Measurements from ENCODE around the gene OSBPL9. TPM values are rescaled to one million over a fixed set of nuclear protein-coding genes. Genes with fewer than 3 reads are reported as not detected.

Gene OSBPL9
- 100 to 1,000 TPM in 1 of 4 donors, 10 to 100 TPM in 3; 56.9 to 110 (median 78.3) TPM for total RNA-seq

- 0% methylated on average over 15 to 24 of the region's 45 CpGs for WGBS, 2 donors (ENCODE audit: low coverage in 1 of 2)
- H3K27ac ChIP-seq = peak within 1 kb of the TSS; percentile 86 to 94 (median 90)
- peak; percentile 94 for ATAC-seq
- peaks cover 3 to 75% (median 7%) of the 10 kb centered on the region in 3 donors for H3K4me1 ChIP-seq
- H3K9me3 ChIP-seq = no peaks in the 10 kb centered on the region
- H3K27me3 ChIP-seq = no peaks in the 10 kb centered on the region
- TF ChIP-seq POLR2AphosphoS5 (IDR thresholded peaks at IDR 0.05) = peak; percentile 75
- TF ChIP-seq POLR2A (IDR thresholded peaks at IDR 0.05) = peak; percentile 30 to 32
- TF ChIP-seq CTCF (IDR thresholded peaks at IDR 0.05) = no peak
- no peak for TF ChIP-seq EP300 (IDR thresholded peaks at IDR 0.05)
- no peaks in the 10 kb centered on the region for H3K36me3 ChIP-seq
- H3K4me3 ChIP-seq = peak within 1 kb of the TSS; percentile 67 to 97
These were observed at the start of gene OSBPL9 for GRCh38 chr1:51616903-51617708. OSBPL9 (plus strand) TSS chr1:51617092; CDS start chr1:51617111, 19 bp downstream.

GRCh38 chr1:51567653-51568052, 49.2 kb upstream of the OSBPL9 start:
- TF ChIP-seq POLR2A (IDR thresholded peaks at IDR 0.05) = no peak
- TF ChIP-seq CTCF (IDR thresholded peaks at IDR 0.05) = no peak
- TF ChIP-seq POLR2AphosphoS5 (IDR thresholded peaks at IDR 0.05) = no peak
- no peak for TF ChIP-seq EP300 (IDR thresholded peaks at IDR 0.05)
- H3K27ac ChIP-seq = no peak overlapping the region
- H3K9me3 ChIP-seq = no peaks in the 10 kb centered on the region
- H3K27me3 ChIP-seq = no peaks in the 10 kb centered on the region
- peaks cover 0 to 10% (median 0%) of the 10 kb centered on the region in 3 donors for H3K4me1 ChIP-seq
- no peaks in the 10 kb centered on the region for H3K36me3 ChIP-seq
- H3K4me3 ChIP-seq = no peak overlapping the region
- ATAC-seq = no peak

GRCh38 chr1:51568231-51568935, 48.5 kb upstream of the OSBPL9 start:
- no peak for TF ChIP-seq POLR2A (IDR thresholded peaks at IDR 0.05)
- no peak for TF ChIP-seq CTCF (IDR thresholded peaks at IDR 0.05)
- no peak for TF ChIP-seq POLR2AphosphoS5 (IDR thresholded peaks at IDR 0.05)
- no peak overlapping the region for H3K27ac ChIP-seq
- WGBS, 2 donors (ENCODE audit: low coverage in 1 of 2) = 85 to 91% methylated on average over 4 to 7 of the region's 7 CpGs

GRCh38 chr1:51569284-51570062, 47.4 kb upstream of the OSBPL9 start:
- WGBS, 2 donors (ENCODE audit: low coverage in 1 of 2) = 46 to 60% methylated on average over 3 of the region's 4 CpGs
- H3K4me1 ChIP-seq = peaks cover 0 to 10% (median 0%) of the 10 kb centered on the region in 3 donors
- H3K27me3 ChIP-seq = no peaks in the 10 kb centered on the region
- TF ChIP-seq POLR2A (IDR thresholded peaks at IDR 0.05) = peak in 1 of 2 donors; percentile 18
- TF ChIP-seq CTCF (IDR thresholded peaks at IDR 0.05) = peak in 1 of 4 experiments; percentile 23
- TF ChIP-seq EP300 (IDR thresholded peaks at IDR 0.05) = no peak
- no peak for TF ChIP-seq POLR2AphosphoS5 (IDR thresholded peaks at IDR 0.05)
- no peak overlapping the region for H3K27ac ChIP-seq
- no peaks in the 10 kb centered on the region for H3K36me3 ChIP-seq
- no peaks in the 10 kb centered on the region for H3K9me3 ChIP-seq
- H3K4me3 ChIP-seq = no peak overlapping the region
- peak; percentile 58 for ATAC-seq

More at GRCh38 chr1:51568231-51568935, 48.5 kb upstream of the OSBPL9 start:
- H3K4me1 ChIP-seq = peaks cover 0 to 10% (median 0%) of the 10 kb centered on the region in 3 donors
- H3K27me3 ChIP-seq = no peaks in the 10 kb centered on the region
- no peak overlapping the region for H3K4me3 ChIP-seq
- no peaks in the 10 kb centered on the region for H3K9me3 ChIP-seq
- ATAC-seq = no peak
- no peaks in the 10 kb centered on the region for H3K36me3 ChIP-seq
